Esophagus muscularis mucosa (tissue), 3 donors: ENCODE data around the gene LITAF.

Source experiments
- POLR2A ChIP-seq: fragments of 450-650 bp; IDR thresholded peaks from one replicate; pipeline ENCODE4 v1.6.1; 2017; ENCODE audit warnings: antibody characterized with exemption, moderate library complexity, mild to moderate bottlenecking, low read depth
- POLR2AphosphoS5 ChIP-seq, 2 donors: sonication (generic); formaldehyde crosslinking; IDR thresholded peaks; one replicate each; pipeline ENCODE4 v1.6.1; 2017; ENCODE audit warnings: antibody characterized with exemption in 2 of 2
- TF ChIP-seq, protein P1 (sequence below), 3 experiments: fragments of 200-600 bp in 2 of 3; fragments of 450-650 bp in 1 of 3; sonication (generic) in 2 of 3; IDR thresholded peaks; one replicate each; pipeline ENCODE4 v1.5.1; 2017 to 2019; ENCODE audit warnings: antibody characterized with exemption in 3 of 3, mild to moderate bottlenecking in 2 of 3, moderate library complexity in 1 of 3

DNA sequence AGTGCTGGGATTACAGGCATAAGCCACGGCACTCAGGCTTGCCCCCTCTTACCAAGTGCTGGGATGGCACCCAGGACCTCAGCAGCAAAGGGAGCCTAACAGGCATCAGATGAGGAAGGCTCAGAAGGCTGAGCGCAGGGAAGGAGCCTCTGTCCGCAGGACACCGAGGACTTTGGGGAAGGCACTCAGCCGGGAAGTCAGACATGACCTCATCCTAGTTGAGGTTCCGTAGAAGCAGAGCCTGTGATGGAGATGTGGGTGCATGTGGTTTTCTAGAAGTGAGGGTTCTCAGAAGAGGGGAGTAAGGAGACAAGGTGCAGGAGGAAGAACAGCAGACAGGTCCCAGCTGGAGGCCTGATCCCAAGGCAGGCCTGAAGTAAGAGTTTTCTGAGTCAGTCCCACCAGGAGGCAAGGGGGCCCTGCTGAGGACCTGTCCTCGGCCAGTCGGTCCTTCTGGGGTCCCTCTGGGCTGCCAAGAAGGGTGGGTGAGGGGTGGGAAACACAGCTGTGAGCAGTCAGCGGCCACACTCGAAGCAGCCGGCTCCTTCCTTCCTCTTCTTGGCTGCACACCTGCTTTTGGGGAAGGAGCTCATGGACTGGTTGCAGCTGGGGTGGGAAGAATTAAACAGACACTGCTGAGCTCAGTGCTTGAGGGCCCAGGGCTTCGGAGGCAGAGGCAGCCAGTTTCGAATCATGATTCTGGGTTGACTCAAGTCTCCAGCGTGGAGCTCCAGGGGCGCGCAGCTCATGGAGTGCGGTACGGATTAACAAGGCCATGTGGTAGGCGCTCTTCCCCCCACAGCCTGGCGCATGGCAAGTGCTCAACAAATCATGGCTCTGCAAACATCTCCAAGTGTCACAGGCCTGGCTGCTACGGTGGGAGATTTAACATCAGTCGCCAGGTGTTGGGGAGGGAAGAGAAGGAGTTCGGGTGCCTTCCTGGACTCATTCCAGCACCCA lies 42.6 kb upstream of the LITAF start:
- TF ChIP-seq, protein P1, sequence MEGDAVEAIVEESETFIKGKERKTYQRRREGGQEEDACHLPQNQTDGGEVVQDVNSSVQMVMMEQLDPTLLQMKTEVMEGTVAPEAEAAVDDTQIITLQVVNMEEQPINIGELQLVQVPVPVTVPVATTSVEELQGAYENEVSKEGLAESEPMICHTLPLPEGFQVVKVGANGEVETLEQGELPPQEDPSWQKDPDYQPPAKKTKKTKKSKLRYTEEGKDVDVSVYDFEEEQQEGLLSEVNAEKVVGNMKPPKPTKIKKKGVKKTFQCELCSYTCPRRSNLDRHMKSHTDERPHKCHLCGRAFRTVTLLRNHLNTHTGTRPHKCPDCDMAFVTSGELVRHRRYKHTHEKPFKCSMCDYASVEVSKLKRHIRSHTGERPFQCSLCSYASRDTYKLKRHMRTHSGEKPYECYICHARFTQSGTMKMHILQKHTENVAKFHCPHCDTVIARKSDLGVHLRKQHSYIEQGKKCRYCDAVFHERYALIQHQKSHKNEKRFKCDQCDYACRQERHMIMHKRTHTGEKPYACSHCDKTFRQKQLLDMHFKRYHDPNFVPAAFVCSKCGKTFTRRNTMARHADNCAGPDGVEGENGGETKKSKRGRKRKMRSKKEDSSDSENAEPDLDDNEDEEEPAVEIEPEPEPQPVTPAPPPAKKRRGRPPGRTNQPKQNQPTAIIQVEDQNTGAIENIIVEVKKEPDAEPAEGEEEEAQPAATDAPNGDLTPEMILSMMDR (IDR thresholded peaks at IDR 0.05): no peak
- no peak for TF ChIP-seq POLR2A
- TF ChIP-seq POLR2AphosphoS5 (IDR thresholded peaks at IDR 0.05): peak in 1 of 2 donors; percentile 14
